ENCODE results near the gene CHST11.

- TF ChIP-seq CTCF (IDR thresholded peaks at IDR 0.05) (no peak), POLR2A (IDR thresholded peaks at IDR 0.05) (no peak)
Measured at GRCh38 chr12:104701756-104702155, 245.0 kb downstream of the CHST11 start.
